Superior temporal gyrus (tissue), 1 donor: ENCODE results near the gene C2CD2.
"Not testable (repeated sequence)": the region's sequence is repeated elsewhere in the genome, so short reads cannot be mapped to it uniquely, and the experiment has no call there.

Experiments used
- DNase-seq: peaks from one replicate; pipeline ENCODE4 v3.0.0-alpha.2; 2016; ENCODE audit errors: extremely low spot score

C2CD2 gene

GRCh38 chr21:41975391-41976272, 21.8 kb upstream of the C2CD2 start:
- no peak for DNase-seq

- DNase-seq = no peak
Observed at GRCh38 chr21:41974752-41975053, 20.9 kb upstream of the C2CD2 start.

GRCh38 chr21:41973861-41974751, 20.3 kb upstream of the C2CD2 start:
- no peak for DNase-seq

GRCh38 chr21:41973427-41973831, 19.6 kb upstream of the C2CD2 start:
- no peak for DNase-seq

- DNase-seq = no peak
Observed at GRCh38 chr21:41972511-41973205, 18.8 kb upstream of the C2CD2 start.

GRCh38 chr21:41971891-41972290, 18.1 kb upstream of the C2CD2 start:
- DNase-seq = no peak

- no peak for DNase-seq
Observed at GRCh38 chr21:41970751-41971653, 17.2 kb upstream of the C2CD2 start.

- no peak for DNase-seq
Observed at GRCh38 chr21:41970106-41970391, 16.2 kb upstream of the C2CD2 start.

- no peak for DNase-seq
Observed at GRCh38 chr21:41967708-41968107, 13.9 kb upstream of the C2CD2 start.

- no peak for DNase-seq
Observed at GRCh38 chr21:41966872-41967621, 13.2 kb upstream of the C2CD2 start.

- no peak for DNase-seq
Observed at GRCh38 chr21:41966041-41966833, 12.4 kb upstream of the C2CD2 start.

- DNase-seq = no peak
Observed at GRCh38 chr21:41965461-41966013, 11.7 kb upstream of the C2CD2 start.

GRCh38 chr21:41965045-41965444, 11.2 kb upstream of the C2CD2 start:
- no peak for DNase-seq

- DNase-seq = no peak
Observed at GRCh38 chr21:41964171-41964570, 10.4 kb upstream of the C2CD2 start.

GRCh38 chr21:41962425-41962966, 8.7 kb upstream of the C2CD2 start:
- no peak for DNase-seq

- no peak for DNase-seq
Observed at GRCh38 chr21:41961753-41962152, 7.9 kb upstream of the C2CD2 start.

GRCh38 chr21:41961282-41961701, 7.5 kb upstream of the C2CD2 start:
- DNase-seq = no peak

GRCh38 chr21:41960386-41960785, 6.6 kb upstream of the C2CD2 start:
- no peak for DNase-seq

GRCh38 chr21:41959697-41960096, 5.9 kb upstream of the C2CD2 start:
- not testable (repeated sequence) for DNase-seq
